ENCODE measurements around the gene TARS1.

- no peak for TF ChIP-seq CTCF (conservative IDR thresholded peaks at IDR 0.05; ENCODE audit: low read length)
- TF ChIP-seq EZH2phosphoT487 (IDR thresholded peaks at IDR 0.05; ENCODE audit: borderline replicate concordance, low read depth, low read length): no peak
Measured at GRCh38 chr5:33432656-33433055, 8.1 kb upstream of the TARS1 start.
